A172 (cell line): Measurements from ENCODE around the gene PRSS2. TPM values are rescaled to one million over a fixed set of nuclear protein-coding genes. Genes with fewer than 3 reads are reported as not detected.

ENCODE experiments used
- DNase-seq: peaks from one replicate; pipeline ENCODE4 v3.0.0-alpha.2; 2015; ENCODE audit warnings: low spot score
- total RNA-seq: library from RNA; depleted of rRNA; stranded (reverse); fragments of >200 nt; shearing (Covaris generic); gene quantifications from 2 replicates; pipeline ENCODE4 v1.2.3, GENCODE V29; 2014

PRSS2 gene
- total RNA-seq, 1 experiment from 2014 or later = not detected

GRCh38 chr7:142787034-142787768 is 16.4 kb downstream of the PRSS2 start:
- no peak for DNase-seq

GRCh38 chr7:142787783-142788182 is 17.0 kb downstream of the PRSS2 start:
- DNase-seq = no peak

- no peak for DNase-seq
Observed at GRCh38 chr7:142788303-142789289, 17.8 kb downstream of the PRSS2 start.

- no peak for DNase-seq
Observed at GRCh38 chr7:142789441-142789840, 18.7 kb downstream of the PRSS2 start.

- DNase-seq = no peak
Observed at GRCh38 chr7:142790056-142790455, 19.3 kb downstream of the PRSS2 start.

GRCh38 chr7:142790555-142790954 is 19.8 kb downstream of the PRSS2 start:
- no peak for DNase-seq

GRCh38 chr7:142791502-142791901 is 20.7 kb downstream of the PRSS2 start:
- DNase-seq = no peak

GRCh38 chr7:142792129-142792528 is 21.4 kb downstream of the PRSS2 start:
- DNase-seq = no peak

GRCh38 chr7:142792593-142792992 is 21.8 kb downstream of the PRSS2 start:
- no peak for DNase-seq

GRCh38 chr7:142793156-142793555 is 22.4 kb downstream of the PRSS2 start:
- peak; percentile 31 for DNase-seq

GRCh38 chr7:142795339-142795863 is 24.6 kb downstream of the PRSS2 start:
- DNase-seq = peak; percentile 35

GRCh38 chr7:142796001-142796500 is 25.3 kb downstream of the PRSS2 start:
- DNase-seq = no peak

GRCh38 chr7:142796501-142797390 is 26.0 kb downstream of the PRSS2 start:
- DNase-seq = no peak

GRCh38 chr7:142797391-142798377 is 26.9 kb downstream of the PRSS2 start:
- no peak for DNase-seq

GRCh38 chr7:142798451-142799436 is 28.0 kb downstream of the PRSS2 start:
- DNase-seq = no peak

- DNase-seq = no peak
Observed at GRCh38 chr7:142799437-142799835, 28.7 kb downstream of the PRSS2 start.

GRCh38 chr7:142800088-142800487 is 29.3 kb downstream of the PRSS2 start:
- no peak for DNase-seq

- no peak for DNase-seq
Observed at GRCh38 chr7:142800699-142801260, 30.0 kb downstream of the PRSS2 start.
